ENCODE measurements around the gene TSPAN10. TPM values are rescaled to one million over a fixed set of nuclear protein-coding genes. Genes with fewer than 3 reads are reported as not detected.

TSPAN10 gene
- total RNA-seq, 4 donors from 2014 or later, result 0.32 to 0.92 TPM; not detected in 2

DNA sequence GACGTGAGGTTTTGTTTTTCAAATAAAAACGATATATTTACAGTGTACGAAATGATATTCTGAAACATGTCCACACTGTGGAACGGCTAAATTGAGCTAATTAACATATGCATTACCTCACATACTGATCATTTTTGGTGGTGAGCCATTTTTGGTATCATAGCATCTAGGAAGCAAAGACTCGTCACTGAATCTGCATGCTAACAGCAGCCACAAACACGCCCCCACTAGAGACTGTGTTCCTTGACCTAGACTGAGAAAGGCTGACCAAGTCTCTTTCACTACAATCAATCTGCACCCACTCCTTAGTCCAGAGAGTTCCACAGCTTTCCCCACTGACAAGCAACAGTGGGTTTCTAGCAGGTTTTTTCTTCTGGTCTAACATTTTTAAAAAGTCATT lies 29.6 kb upstream of the TSPAN10 start:
- Histone ChIP-seq H3K9me3 (no peaks in the 10 kb centered on the region), H3K27me3 (no peaks in the 10 kb centered on the region), H3K27ac (replicated peaks in 1 of 4) (no peak overlapping the region), H3K36me3 (peaks cover 63 to 96% (median 90%) of the 10 kb centered on the region in 4 donors), H3K4me3 (no peak overlapping the region), H3K4me1 (peaks cover 0 to 5% (median 3%) of the 10 kb centered on the region in 4 donors)
- TF ChIP-seq POLR2AphosphoS5 (IDR thresholded peaks at IDR 0.05) (no peak), EP300 (IDR thresholded peaks at IDR 0.05) (no peak), POLR2A (IDR thresholded peaks at IDR 0.05; ENCODE audit: low read depth) (no peak)
- TF ChIP-seq, protein P1, sequence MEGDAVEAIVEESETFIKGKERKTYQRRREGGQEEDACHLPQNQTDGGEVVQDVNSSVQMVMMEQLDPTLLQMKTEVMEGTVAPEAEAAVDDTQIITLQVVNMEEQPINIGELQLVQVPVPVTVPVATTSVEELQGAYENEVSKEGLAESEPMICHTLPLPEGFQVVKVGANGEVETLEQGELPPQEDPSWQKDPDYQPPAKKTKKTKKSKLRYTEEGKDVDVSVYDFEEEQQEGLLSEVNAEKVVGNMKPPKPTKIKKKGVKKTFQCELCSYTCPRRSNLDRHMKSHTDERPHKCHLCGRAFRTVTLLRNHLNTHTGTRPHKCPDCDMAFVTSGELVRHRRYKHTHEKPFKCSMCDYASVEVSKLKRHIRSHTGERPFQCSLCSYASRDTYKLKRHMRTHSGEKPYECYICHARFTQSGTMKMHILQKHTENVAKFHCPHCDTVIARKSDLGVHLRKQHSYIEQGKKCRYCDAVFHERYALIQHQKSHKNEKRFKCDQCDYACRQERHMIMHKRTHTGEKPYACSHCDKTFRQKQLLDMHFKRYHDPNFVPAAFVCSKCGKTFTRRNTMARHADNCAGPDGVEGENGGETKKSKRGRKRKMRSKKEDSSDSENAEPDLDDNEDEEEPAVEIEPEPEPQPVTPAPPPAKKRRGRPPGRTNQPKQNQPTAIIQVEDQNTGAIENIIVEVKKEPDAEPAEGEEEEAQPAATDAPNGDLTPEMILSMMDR (IDR thresholded peaks at IDR 0.05), result no peak
- intact Hi-C loops (cut with DNase I), result no loop called here
- 65% methylated on average over 6 of the region's 6 CpGs for WGBS
- no peak for DNase-seq (ENCODE audit: extremely low spot score)

- intact Hi-C loops (cut with DNase I), result no loop called here
- Histone ChIP-seq H3K9me3 (no peaks in the 10 kb centered on the region), H3K4me3 (no peak overlapping the region), H3K4me1 (peaks cover 0 to 7% (median 5%) of the 10 kb centered on the region in 4 donors), H3K27me3 (no peaks in the 10 kb centered on the region), H3K27ac (replicated peaks in 1 of 4) (no peak overlapping the region), H3K36me3 (peaks cover 65 to 96% (median 91%) of the 10 kb centered on the region in 4 donors)
- TF ChIP-seq POLR2A (IDR thresholded peaks at IDR 0.05; ENCODE audit: low read depth), result no peak
- TF ChIP-seq POLR2AphosphoS5 (IDR thresholded peaks at IDR 0.05), result no peak
- TF ChIP-seq, protein P1 (IDR thresholded peaks at IDR 0.05), result no peak
- TF ChIP-seq EP300 (IDR thresholded peaks at IDR 0.05), result no peak
- DNase-seq (ENCODE audit: extremely low spot score), result no peak
- 89% methylated on average over 4 of the region's 4 CpGs for WGBS
These were observed 28.9 kb upstream of the TSPAN10 start for GRCh38 chr17:81608082-81608481.

- Histone ChIP-seq H3K27ac (replicated peaks in 1 of 4) (no peak overlapping the region), H3K36me3 (peaks cover 64 to 96% (median 91%) of the 10 kb centered on the region in 4 donors), H3K27me3 (no peaks in the 10 kb centered on the region), H3K9me3 (no peaks in the 10 kb centered on the region), H3K4me1 (peaks cover 3 to 11% (median 6%) of the 10 kb centered on the region in 4 donors), H3K4me3 (no peak overlapping the region)
- intact Hi-C loops (cut with DNase I), result no loop called here
- DNase-seq (ENCODE audit: extremely low spot score), result no peak
- TF ChIP-seq POLR2AphosphoS5 (IDR thresholded peaks at IDR 0.05), result no peak
- TF ChIP-seq EP300 (IDR thresholded peaks at IDR 0.05), result no peak
- TF ChIP-seq POLR2A (IDR thresholded peaks at IDR 0.05; ENCODE audit: low read depth), result no peak
- TF ChIP-seq, protein P1 (IDR thresholded peaks at IDR 0.05), result no peak
- WGBS, result 93% methylated on average over 12 of the region's 13 CpGs
These were observed 28.4 kb upstream of the TSPAN10 start for GRCh38 chr17:81608605-81609004.

GRCh38 chr17:81609541-81610311 lies 27.3 kb upstream of the TSPAN10 start:
- Histone ChIP-seq H3K9me3 (no peaks in the 10 kb centered on the region), H3K27me3 (no peaks in the 10 kb centered on the region), H3K27ac (replicated peaks in 1 of 4) (no peak overlapping the region), H3K4me3 (no peak overlapping the region), H3K36me3 (peaks cover 53 to 88% (median 83%) of the 10 kb centered on the region in 4 donors), H3K4me1 (peaks cover 13 to 23% (median 17%) of the 10 kb centered on the region in 4 donors)
- 87% methylated on average over 19 of the region's 19 CpGs for WGBS
- intact Hi-C loops (cut with DNase I), result no loop called here
- TF ChIP-seq POLR2A (IDR thresholded peaks at IDR 0.05; ENCODE audit: low read depth), result no peak
- TF ChIP-seq EP300 (IDR thresholded peaks at IDR 0.05), result no peak
- TF ChIP-seq POLR2AphosphoS5 (IDR thresholded peaks at IDR 0.05), result no peak
- TF ChIP-seq, protein P1 (IDR thresholded peaks at IDR 0.05), result no peak
- DNase-seq (ENCODE audit: extremely low spot score), result no peak
